SIG-M5 (cell line): ENCODE results near the gene GORASP1.
"Not testable (repeated sequence)": the region's sequence is repeated elsewhere in the genome, so short reads cannot be mapped to it uniquely, and the experiment has no call there.

Experiments
- DNase-seq: peaks from one replicate; lab custom pipeline; 2025; lab: John Stamatoyannopoulos, UW

The GORASP1 gene

GRCh38 chr3:39064646-39065045 lies 42.8 kb downstream of the GORASP1 start:
- DNase-seq: no peak

DNA sequence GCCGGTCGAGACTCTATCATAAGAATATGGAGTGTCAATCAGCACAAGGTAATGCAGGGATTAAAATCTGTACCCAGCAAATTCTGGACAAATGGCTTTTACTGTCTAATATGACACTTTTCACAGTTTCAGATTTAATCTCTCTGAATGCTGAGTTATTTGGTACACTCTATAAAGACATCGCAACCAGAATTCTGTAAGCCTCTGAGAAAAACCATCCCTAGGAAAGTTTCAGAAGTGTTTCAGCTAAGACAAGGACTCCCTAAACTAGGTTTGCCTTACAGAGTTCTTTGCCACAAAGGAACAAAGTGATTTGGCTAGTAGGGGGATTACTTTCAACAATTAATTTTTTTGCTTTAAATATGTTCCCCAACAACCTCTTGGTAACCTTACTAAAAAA lies 44.3 kb downstream of the GORASP1 start:
- DNase-seq: no peak

GRCh38 chr3:39062180-39062579 lies 45.2 kb downstream of the GORASP1 start:
- DNase-seq: no peak

- DNase-seq: not testable (repeated sequence)
Observed at GRCh38 chr3:39061228-39061627, 46.2 kb downstream of the GORASP1 start.

DNA sequence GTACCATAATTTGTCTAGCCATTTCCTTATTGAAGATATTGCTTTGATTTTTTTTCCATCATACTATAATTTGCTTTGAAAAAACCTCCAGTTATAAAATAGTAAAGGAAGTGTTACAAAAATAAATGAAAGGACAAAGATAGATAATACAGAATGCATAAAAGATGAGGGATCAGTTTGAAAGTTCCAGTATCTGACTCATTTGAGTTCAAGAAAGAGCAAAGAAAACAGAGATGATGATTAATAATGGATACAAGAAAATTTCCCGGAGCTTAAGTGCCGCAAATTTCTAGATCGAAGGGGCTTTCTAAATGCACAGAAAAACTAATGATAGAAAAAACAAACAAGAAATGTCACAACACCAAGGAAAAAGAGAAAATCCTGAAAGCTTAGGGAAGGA lies 51.3 kb downstream of the GORASP1 start:
- no peak for DNase-seq

DNA sequence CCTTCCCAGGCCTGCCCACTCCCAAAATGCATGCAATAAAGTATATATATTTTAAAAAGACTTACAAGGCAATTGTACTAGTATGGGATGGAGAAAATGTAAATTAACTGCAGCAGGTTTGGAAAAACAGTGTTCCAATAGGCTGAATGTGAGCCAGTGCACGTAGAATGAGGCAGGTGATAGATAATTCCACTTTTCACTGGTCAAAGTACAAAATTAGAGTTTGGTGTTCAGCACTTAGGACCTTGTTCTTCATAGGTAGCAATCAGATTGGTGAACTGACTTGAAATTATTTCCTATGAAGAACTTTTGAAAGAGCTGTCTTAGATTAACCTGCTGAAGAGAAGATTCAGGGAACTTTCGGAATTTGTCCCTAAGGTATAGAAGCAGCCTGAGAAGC lies 53.7 kb downstream of the GORASP1 start:
- DNase-seq: no peak

GRCh38 chr3:39052583-39052982 lies 54.8 kb downstream of the GORASP1 start:
- DNase-seq: no peak

DNA sequence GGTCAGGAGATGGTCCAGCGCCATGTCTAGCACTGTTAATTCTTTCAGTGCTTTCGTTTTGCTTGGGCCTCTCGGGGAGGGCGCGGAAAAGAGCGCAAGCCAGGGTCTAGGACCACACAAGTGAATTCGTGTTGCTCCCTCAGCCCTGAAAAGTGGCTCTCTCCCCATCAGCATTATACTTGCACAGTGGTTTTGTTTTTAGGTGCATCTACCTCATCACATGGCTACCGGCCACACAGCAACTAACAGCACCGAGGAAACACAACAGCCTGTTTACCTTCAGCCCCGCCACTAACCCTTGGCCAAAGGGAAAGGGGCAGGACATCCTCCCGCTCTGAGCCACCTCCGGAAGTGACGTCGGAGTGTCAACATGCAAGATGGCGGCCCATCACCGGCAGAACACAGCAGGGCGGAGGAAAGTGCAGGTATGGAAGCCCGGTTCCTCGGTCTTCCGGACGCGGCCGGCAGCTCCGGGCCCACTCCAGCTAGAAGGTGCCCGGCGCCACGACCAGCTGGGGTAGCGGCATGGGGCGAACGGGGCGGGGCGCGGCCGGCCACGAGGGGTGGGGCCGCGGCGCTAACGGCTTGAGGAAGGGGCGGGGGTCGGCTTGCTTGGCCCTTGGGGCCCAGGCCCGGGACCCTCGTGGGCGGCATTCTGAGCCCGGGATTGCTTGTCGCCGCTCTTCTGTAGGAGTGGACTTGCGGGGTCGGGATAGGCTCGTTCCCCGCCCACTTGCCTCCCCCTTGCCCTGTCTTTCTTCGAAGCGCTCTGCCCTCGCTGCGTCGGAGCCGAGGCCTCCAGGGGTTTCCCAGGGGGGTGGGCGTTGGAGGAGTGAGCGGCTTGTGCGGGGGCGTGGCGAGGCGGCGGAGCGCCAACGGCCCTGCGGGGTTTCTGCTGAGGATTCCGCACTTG lies 55.5 kb downstream of the GORASP1 start, which contains the start of the genes SCN11A and WDR48:
SCN11A (minus strand) TSS at position 296 of the 913 bp plus-strand sequence. CDS start 101,582 bp downstream, outside the sequence.
WDR48 (plus strand) TSS at position 368 of the 913 bp plus-strand sequence; CDS start at position 378, 10 bp downstream.
- DNase-seq: peak; percentile 40

- peak; percentile 80 for DNase-seq
Observed at GRCh38 chr3:39050029-39050428, 57.4 kb downstream of the GORASP1 start.
